Stomach (tissue), 9 donors: ENCODE data around the gene PET100. TPM values are rescaled to one million over a fixed set of nuclear protein-coding genes. Genes with fewer than 3 reads are reported as not detected.
A peak's percentile ranks its signal among the peaks of the same experiment; 100 is the strongest.

ENCODE experiments used
- DNase-seq, 2 donors: peaks; one replicate each; pipeline versions ENCODE4 v3.0.0 to v3.0.0-alpha.2; 2013 to 2019
- H3K27ac ChIP-seq, 5 donors: fragments of 200-600 bp in 4 of 5; sonication (generic) in 4 of 5; one replicate each; pipeline ENCODE4 v1.5.1; 2013 to 2019; ENCODE audit warnings: mild to moderate bottlenecking in 1 of 5, moderate library complexity in 1 of 5
- H3K27me3 ChIP-seq, 3 donors: fragments of 200-600 bp; sonication (generic); one replicate each; pipeline ENCODE4 v1.5.1; 2017 to 2019; ENCODE audit warnings: mixed run types in 1 of 3
- H3K36me3 ChIP-seq, 4 donors: fragments of 200-600 bp; sonication (generic); 1 replicate in 3 of 4; 2 replicates in 1 of 4; pipeline ENCODE4 v1.5.1; 2016 to 2019
- H3K4me1 ChIP-seq, 4 donors: fragments of 200-600 bp; sonication (generic); one replicate each; pipeline ENCODE4 v1.5.1; 2016 to 2019
- H3K4me3 ChIP-seq, 4 donors: fragments of 200-600 bp; sonication (generic) in 3 of 4; one replicate each; pipeline ENCODE4 v1.5.1; 2016 to 2019; ENCODE audit warnings: mild to moderate bottlenecking in 1 of 4
- H3K9me3 ChIP-seq, 4 donors: fragments of 200-600 bp; sonication (generic); one replicate each; pipeline ENCODE4 v1.5.1; 2016 to 2019
- EP300 ChIP-seq: sonication (generic); formaldehyde crosslinking; IDR thresholded peaks from one replicate; pipeline ENCODE4 v1.6.1; 2017; ENCODE audit warnings: antibody characterized with exemption
- POLR2A ChIP-seq, 4 donors: fragments of 450-650 bp; IDR thresholded peaks; one replicate each; pipeline ENCODE4 v1.6.1; 2016; ENCODE audit warnings: antibody characterized with exemption in 4 of 4, control low read depth in 2 of 4, mild to moderate bottlenecking in 1 of 4, moderate library complexity in 1 of 4
- POLR2AphosphoS5 ChIP-seq, 3 donors: sonication (generic); formaldehyde crosslinking; IDR thresholded peaks; one replicate each; pipeline ENCODE4 v1.6.1; 2016; ENCODE audit warnings: antibody characterized with exemption in 3 of 3
- WGBS, 5 donors: extraction: QIAGEN DNeasy Blood & Tissue Kit in 3 of 5; methylation state at CpG; one replicate each; pipeline versions ENCODE4 v1.1.5 to v1.1.7; 2013 to 2018; 5-methylcytosine and 5-hydroxymethylcytosine counted together
- intact Hi-C: fragments of 100-400 bp; cut with DNase I; formaldehyde crosslinking; loops from one replicate; pipeline ENCODE4 v1.15.1; 2023; ENCODE audit warnings: low total_unique reads
- polyA plus RNA-seq, 3 donors: library from polyadenylated mRNA; stranded (reverse); fragments of 200-250 nt; gene quantifications; one replicate each; pipeline ENCODE4 v1.2.3, GENCODE V29; 2013
- total RNA-seq, 5 donors: library from RNA; depleted of rRNA; stranded (reverse); fragments of >200 nt; gene quantifications; one replicate each; pipeline versions ENCODE4 v1.1.0 to v1.2.3, GENCODE V29; 2014 to 2016
- TF ChIP-seq, protein P1 (sequence below), 7 experiments: fragments of 450-650 bp in 4 of 7; fragments of 200-600 bp in 3 of 7; sonication (generic) in 3 of 7; IDR thresholded peaks; one replicate each; pipeline ENCODE4 v1.5.1; 2016 to 2019; ENCODE audit warnings: antibody characterized with exemption in 7 of 7, control low read depth in 2 of 7, mild to moderate bottlenecking in 1 of 7
- donor health status: healthy with polysubstance abuse.
- donor health status: Bipolar disorder and iron deficiency.
- donor health status: healthy.

The PET100 gene
- total and polyA plus RNA-seq, 8 donors = 0.89 to 197 (median 28.1) TPM

DNA sequence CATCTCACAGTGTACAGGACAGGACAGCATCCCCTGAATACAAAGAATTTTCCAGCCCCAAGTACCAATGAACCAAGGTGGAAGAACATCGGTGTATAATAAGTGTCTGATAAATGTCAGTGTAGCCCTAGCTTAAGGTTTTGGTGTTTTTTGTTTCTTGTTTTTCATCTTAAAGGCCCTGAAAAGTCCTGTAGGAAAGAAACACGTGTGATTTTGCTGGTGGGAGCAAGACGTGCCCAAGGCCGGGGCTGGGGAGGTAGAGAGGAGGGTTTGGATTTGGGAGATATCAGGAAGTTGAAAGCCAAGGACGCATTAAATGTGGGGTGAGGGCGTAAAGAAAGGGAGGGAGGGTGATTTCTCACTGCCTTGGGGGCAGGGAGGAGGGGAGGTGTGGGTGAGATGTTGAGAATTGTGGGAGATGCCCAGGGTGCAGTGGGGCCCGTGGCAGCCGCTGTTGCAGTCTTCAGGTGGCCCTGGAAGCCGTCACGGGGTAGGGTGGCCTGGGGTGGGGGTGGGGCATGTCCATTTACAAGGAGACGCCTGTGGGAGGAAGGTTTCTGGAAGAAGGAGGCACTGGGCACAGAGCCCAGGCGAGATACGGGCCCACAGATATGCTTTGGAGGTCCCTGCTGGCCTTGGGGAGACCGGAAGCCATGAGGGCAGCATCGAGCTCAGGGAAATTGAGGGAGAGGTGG, 27.2 kb upstream of the PET100 start:
- DNase-seq = peak; percentile 61 to 81
- TF ChIP-seq POLR2AphosphoS5 (IDR thresholded peaks at IDR 0.05) (peak in 1 of 3 donors; percentile 16), POLR2A (IDR thresholded peaks at IDR 0.05) (no peak)
- TF ChIP-seq, protein P1, sequence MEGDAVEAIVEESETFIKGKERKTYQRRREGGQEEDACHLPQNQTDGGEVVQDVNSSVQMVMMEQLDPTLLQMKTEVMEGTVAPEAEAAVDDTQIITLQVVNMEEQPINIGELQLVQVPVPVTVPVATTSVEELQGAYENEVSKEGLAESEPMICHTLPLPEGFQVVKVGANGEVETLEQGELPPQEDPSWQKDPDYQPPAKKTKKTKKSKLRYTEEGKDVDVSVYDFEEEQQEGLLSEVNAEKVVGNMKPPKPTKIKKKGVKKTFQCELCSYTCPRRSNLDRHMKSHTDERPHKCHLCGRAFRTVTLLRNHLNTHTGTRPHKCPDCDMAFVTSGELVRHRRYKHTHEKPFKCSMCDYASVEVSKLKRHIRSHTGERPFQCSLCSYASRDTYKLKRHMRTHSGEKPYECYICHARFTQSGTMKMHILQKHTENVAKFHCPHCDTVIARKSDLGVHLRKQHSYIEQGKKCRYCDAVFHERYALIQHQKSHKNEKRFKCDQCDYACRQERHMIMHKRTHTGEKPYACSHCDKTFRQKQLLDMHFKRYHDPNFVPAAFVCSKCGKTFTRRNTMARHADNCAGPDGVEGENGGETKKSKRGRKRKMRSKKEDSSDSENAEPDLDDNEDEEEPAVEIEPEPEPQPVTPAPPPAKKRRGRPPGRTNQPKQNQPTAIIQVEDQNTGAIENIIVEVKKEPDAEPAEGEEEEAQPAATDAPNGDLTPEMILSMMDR (IDR thresholded peaks at IDR 0.05) = no peak
- peaks cover 0 to 42% (median 36%) of the 10 kb centered on the region in 4 donors for H3K4me1 ChIP-seq
- peaks cover 0 to 68% (median under 1%) of the 10 kb centered on the region in 3 donors for H3K27me3 ChIP-seq
- intact Hi-C loops = no loop called here
- H3K36me3 ChIP-seq = peaks cover 0 to 24% (median 12%) of the 10 kb centered on the region in 4 donors
- peak overlapping the region; percentile 46 to 77 (median 66) for H3K27ac ChIP-seq
- WGBS, 5 donors = 22 to 35% (median 32%) methylated on average over 14 to 15 of the region's 15 CpGs
- H3K4me3 ChIP-seq = no peak overlapping the region
- H3K9me3 ChIP-seq = no peaks in the 10 kb centered on the region

DNA sequence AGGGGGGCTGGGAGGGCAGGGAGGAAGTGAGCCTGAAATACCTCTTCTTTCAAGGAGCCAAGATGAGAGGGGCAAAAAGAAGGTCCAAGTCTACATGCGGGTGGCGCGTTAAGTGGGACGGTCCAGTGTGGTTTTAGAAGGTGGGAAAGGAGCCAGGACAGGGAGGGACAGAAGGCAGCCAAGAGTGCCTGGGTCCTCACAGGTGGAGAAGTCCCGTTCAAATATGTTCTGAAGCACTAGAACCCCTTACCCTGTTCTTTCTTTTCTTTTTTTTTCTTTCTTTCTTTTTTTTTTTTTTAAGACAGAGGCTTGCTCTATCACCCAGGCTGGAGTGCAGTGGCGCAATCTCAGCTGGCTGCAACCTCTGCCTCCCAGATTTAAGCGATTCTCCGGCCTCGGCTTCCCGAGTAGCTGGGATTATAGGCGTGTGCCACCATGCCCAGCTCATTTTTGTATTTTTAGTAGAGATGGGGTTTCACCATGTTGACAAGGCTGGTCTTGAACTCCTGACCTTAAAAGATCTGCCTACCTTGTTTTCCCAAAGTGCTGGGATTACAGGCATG, 26.6 kb upstream of the PET100 start:
- H3K27ac ChIP-seq = peak overlapping the region in 4 of 5 donors; percentile 57 to 77 (median 70)

DNA sequence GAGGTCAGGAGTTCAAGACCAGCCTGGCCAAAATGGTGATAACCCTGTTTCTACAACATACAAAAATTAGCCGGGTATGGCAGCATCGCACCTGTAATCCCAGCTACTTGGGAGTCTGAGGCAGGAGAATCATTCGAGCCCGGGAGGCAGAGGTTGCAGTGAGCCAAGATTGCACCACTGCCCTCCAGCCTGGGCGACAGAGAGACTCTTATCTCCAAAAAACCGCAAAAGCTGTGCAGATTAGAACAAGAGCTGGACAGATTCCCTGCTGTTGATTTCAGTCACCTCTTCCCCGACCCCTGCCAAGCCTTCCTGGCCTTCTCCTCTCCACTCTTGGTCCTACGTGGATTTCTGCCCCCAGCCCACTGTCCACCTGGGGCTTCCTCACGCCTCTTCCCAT, 25.7 kb upstream of the PET100 start:
- Histone ChIP-seq H3K27ac (peak overlapping the region in 4 of 5 donors; percentile 57 to 77 (median 70)), H3K27me3 (peaks cover 0 to 53% (median 0%) of the 10 kb centered on the region in 3 donors), H3K4me3 (no peak overlapping the region), H3K9me3 (no peaks in the 10 kb centered on the region), H3K4me1 (peaks cover 0 to 31% (median 26%) of the 10 kb centered on the region in 4 donors), H3K36me3 (peaks cover 0 to 38% (median 27%) of the 10 kb centered on the region in 4 donors)
- 31 to 60% (median 46%) methylated on average over 9 of the region's 9 CpGs for WGBS, 5 donors
- intact Hi-C loops = no loop called here
- TF ChIP-seq POLR2AphosphoS5 (IDR thresholded peaks at IDR 0.05) = no peak
- no peak for TF ChIP-seq POLR2A (IDR thresholded peaks at IDR 0.05)
- no peak for TF ChIP-seq EP300
- TF ChIP-seq, protein P1 (IDR thresholded peaks at IDR 0.05) = no peak
- no peak for DNase-seq

More for the DNA sequence above, 26.6 kb upstream of the PET100 start:
- no peak overlapping the region for H3K4me3 ChIP-seq
- intact Hi-C loops = no loop called here
- H3K4me1 ChIP-seq = peaks cover 0 to 36% (median 29%) of the 10 kb centered on the region in 4 donors
- WGBS, 5 donors = 33 to 72% (median 37%) methylated on average over 11 of the region's 11 CpGs
- H3K36me3 ChIP-seq = peaks cover 0 to 30% (median 18%) of the 10 kb centered on the region in 4 donors
- peaks cover 0 to 62% (median 0%) of the 10 kb centered on the region in 3 donors for H3K27me3 ChIP-seq
- H3K9me3 ChIP-seq = no peaks in the 10 kb centered on the region
- TF ChIP-seq, protein P1 (IDR thresholded peaks at IDR 0.05) = no peak
- TF ChIP-seq EP300 (no peak), POLR2A (IDR thresholded peaks at IDR 0.05) (no peak), POLR2AphosphoS5 (IDR thresholded peaks at IDR 0.05) (no peak)
- no peak for DNase-seq

DNA sequence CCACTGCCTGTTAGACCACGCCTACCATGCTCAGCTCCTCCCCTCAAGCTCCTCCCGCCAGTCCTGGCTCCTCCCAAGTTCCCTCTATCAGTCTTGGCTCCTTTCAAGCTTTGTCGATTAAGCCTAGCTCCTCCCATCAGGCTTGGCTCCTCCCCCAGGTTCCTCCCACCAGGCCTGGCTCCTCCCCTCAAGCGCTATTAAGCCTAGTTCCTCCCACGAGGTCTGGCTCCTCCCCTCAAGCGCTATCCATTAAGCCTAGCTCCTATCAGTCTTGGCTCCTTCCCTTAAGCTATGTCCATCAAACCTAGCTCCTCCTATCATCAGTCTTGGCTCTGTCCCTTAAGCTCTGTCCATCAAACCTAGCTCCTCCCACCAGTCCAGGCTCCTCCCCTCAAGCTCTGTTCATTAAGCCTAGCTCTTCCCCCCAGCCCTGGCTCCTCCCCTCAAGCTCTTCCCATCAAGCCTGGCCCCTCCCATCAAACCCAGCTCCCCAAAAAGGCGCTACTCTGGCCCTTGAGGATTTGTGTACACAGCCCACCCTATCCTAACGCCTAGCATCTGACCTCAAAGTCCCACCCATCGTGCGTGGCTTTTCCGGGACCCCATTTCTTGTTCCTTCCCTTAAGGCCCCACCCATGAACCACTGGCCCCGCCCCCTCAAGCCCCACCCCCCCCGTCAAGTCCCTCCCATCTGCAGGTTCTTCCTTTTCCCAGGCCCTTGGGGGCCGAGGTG, 23.9 kb upstream of the PET100 start:
- H3K9me3 ChIP-seq = no peaks in the 10 kb centered on the region
- H3K4me1 ChIP-seq = peaks cover 0 to 31% (median 26%) of the 10 kb centered on the region in 4 donors
- DNase-seq = peak in 1 of 2 donors; percentile 37
- H3K4me3 ChIP-seq = no peak overlapping the region
- 69 to 79% (median 73%) methylated on average over 12 to 14 of the region's 14 CpGs for WGBS, 5 donors
- intact Hi-C loops = no loop called here
- TF ChIP-seq EP300 = no peak
- no peak for TF ChIP-seq POLR2AphosphoS5 (IDR thresholded peaks at IDR 0.05)
- no peak for TF ChIP-seq POLR2A (IDR thresholded peaks at IDR 0.05)
- TF ChIP-seq, protein P1 (IDR thresholded peaks at IDR 0.05) = no peak
- H3K27ac ChIP-seq = no peak overlapping the region
- H3K27me3 ChIP-seq = peaks cover 0 to 50% (median 0%) of the 10 kb centered on the region in 3 donors
- H3K36me3 ChIP-seq = peaks cover 2 to 55% (median 44%) of the 10 kb centered on the region in 4 donors
